Inflammatory macrophage treated with lipopolysaccharide for 4 hours (primary cell): ENCODE measurements around the gene BPI.
A peak's percentile ranks its signal among the peaks of the same experiment; 100 is the strongest.
"Not testable (repeated sequence)": the region's sequence is repeated elsewhere in the genome, so short reads cannot be mapped to it uniquely, and the experiment has no call there.

ENCODE experiments used
- DNase-seq: peaks from one replicate; pipeline ENCODE4 v3.0.0-alpha.2; 2020

The BPI gene

GRCh38 chr20:38338849-38339520, 35.0 kb downstream of the BPI start:
- DNase-seq = no peak

GRCh38 chr20:38339521-38339896, 35.6 kb downstream of the BPI start:
- not testable (repeated sequence) for DNase-seq

- DNase-seq = no peak
Observed at GRCh38 chr20:38339997-38340396, 36.0 kb downstream of the BPI start.

- no peak for DNase-seq
Observed at GRCh38 chr20:38340693-38341092, 36.7 kb downstream of the BPI start.

GRCh38 chr20:38342216-38342615, 38.3 kb downstream of the BPI start:
- DNase-seq = no peak

- no peak for DNase-seq
Observed at GRCh38 chr20:38342713-38343310, 38.9 kb downstream of the BPI start.

GRCh38 chr20:38343311-38344106, 39.6 kb downstream of the BPI start:
- DNase-seq = no peak

GRCh38 chr20:38344107-38344701, 40.2 kb downstream of the BPI start:
- no peak for DNase-seq

GRCh38 chr20:38345643-38346042, 41.7 kb downstream of the BPI start:
- DNase-seq = no peak

GRCh38 chr20:38346247-38346651, 42.3 kb downstream of the BPI start, which contains the start of gene LBP:
TSS of gene LBP (plus strand) at chr20:38346482. CDS start at chr20:38346517, 35 bp downstream.
- no peak for DNase-seq

- DNase-seq = no peak
Observed at GRCh38 chr20:38346741-38347140, 42.8 kb downstream of the BPI start.

GRCh38 chr20:38349856-38350255, 45.9 kb downstream of the BPI start:
- DNase-seq = no peak

GRCh38 chr20:38350879-38351775, 47.2 kb downstream of the BPI start:
- peak; percentile 18 for DNase-seq

- peak; percentile 13 for DNase-seq
Observed at GRCh38 chr20:38353316-38353715, 49.4 kb downstream of the BPI start.

GRCh38 chr20:38354227-38354626, 50.3 kb downstream of the BPI start:
- DNase-seq = no peak

GRCh38 chr20:38355161-38356012, 51.4 kb downstream of the BPI start:
- peak; percentile 81 for DNase-seq

- peak; percentile 80 for DNase-seq
Observed at GRCh38 chr20:38357653-38358207, 53.8 kb downstream of the BPI start.

- DNase-seq = no peak
Observed at GRCh38 chr20:38358556-38358955, 54.6 kb downstream of the BPI start.

GRCh38 chr20:38363004-38363747, 59.2 kb downstream of the BPI start:
- no peak for DNase-seq

GRCh38 chr20:38369389-38369788, 65.4 kb downstream of the BPI start:
- DNase-seq = peak; percentile 62
